Activated CD4-positive, alpha-beta T cell treated with anti-CD3 and anti-CD28 coated beads for 36 hours (primary cell): ENCODE results near the gene TMEM14A. TPM values are rescaled to one million over a fixed set of nuclear protein-coding genes. Genes with fewer than 3 reads are reported as not detected.

Experiments
- ATAC-seq: fragments of 200-7000 bp; cut with Tn5 transposase; one replicate; pipeline ENCODE4 v1.10.0; 2021; ENCODE audit warnings: mild to moderate bottlenecking, moderate library complexity
- CTCF ChIA-PET: fragments of 350-600 bp; sonication (Branson Sonifier 250); formaldehyde crosslinking; loops from one replicate; lab custom pipeline; 2021; ENCODE audit warnings: antibody characterized with exemption; lab: Charles Lee
- POLR2A ChIA-PET: fragments of 350-600 bp; sonication (Branson Sonifier 250); formaldehyde crosslinking; loops from one replicate; lab custom pipeline; 2021; ENCODE audit warnings: antibody characterized with exemption, inconsistent platforms; lab: Charles Lee
- DNase-seq: peaks from one replicate; pipeline ENCODE4 v3.0.0-alpha.2; 2020
- H3K27ac Mint-ChIP-seq: one replicate; pipeline ENCODE4 v1.8.0; 2021; ENCODE audit warnings: mixed read lengths
- H3K27me3 Mint-ChIP-seq: one replicate; pipeline ENCODE4 v1.8.0; 2021; ENCODE audit warnings: mixed read lengths
- H3K36me3 Mint-ChIP-seq: one replicate; pipeline ENCODE4 v1.8.0; 2021; ENCODE audit warnings: low read depth, mixed read lengths
- H3K4me1 Mint-ChIP-seq: one replicate; pipeline ENCODE4 v1.8.0; 2021; ENCODE audit warnings: mixed read lengths
- H3K4me3 Mint-ChIP-seq: one replicate; pipeline ENCODE4 v1.8.0; 2021; ENCODE audit warnings: mild to moderate bottlenecking, moderate library complexity, mixed read lengths
- H3K9me3 Mint-ChIP-seq: one replicate; pipeline ENCODE4 v1.8.0; 2021; ENCODE audit warnings: low read depth, mixed read lengths
- intact Hi-C, 2 experiments: fragments of 100-400 bp; cut with DNase I in 1 of 2; cut with micrococcal nuclease in 1 of 2; formaldehyde crosslinking; loops; one replicate each; pipeline versions ENCODE4 v1.14.2 to v1.15.1; 2022 to 2024; cut with DNase I, micrococcal nuclease
- total RNA-seq, 2 experiments: library from RNA; stranded (reverse); gene quantifications; one replicate each; pipeline ENCODE4 v1.2.3, GENCODE V29; 2021

The TMEM14A gene
- total RNA-seq, 2 experiments from 2014 or later = 10.4 to 18.8 TPM

DNA sequence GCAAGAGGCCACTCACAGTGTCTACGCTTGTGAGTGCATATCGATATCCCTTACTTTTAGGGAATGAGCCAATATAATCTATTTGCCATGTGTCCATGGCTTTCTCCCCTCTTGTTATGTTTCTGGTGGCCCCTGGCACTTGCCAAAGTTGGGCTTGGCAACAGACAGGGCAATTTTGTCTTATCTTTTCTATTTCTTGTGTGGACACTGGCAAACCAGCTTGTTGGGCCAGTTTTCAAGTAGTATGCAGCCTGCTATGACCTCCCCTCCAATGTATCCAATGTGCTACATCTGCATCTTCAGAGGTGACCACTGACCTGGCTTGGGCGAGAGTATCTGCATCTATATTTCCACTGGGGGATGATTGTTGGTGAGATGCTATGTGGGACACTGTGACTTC, 63.2 kb downstream of the TMEM14A start:
- POLR2A ChIA-PET = no interaction called here
- intact Hi-C loops = no loop called here
- no peaks in the 10 kb centered on the region for H3K36me3 Mint-ChIP-seq
- CTCF ChIA-PET = interaction anchor here (1.0 to 1.2 kb wide), 2 partner anchors 9 to 11 kb away, joined by 3 to 4 read pairs; no protein-coding TSS in a partner anchor
- H3K27ac Mint-ChIP-seq = no peak overlapping the region
- H3K27me3 Mint-ChIP-seq = no peaks in the 10 kb centered on the region
- H3K4me1 Mint-ChIP-seq = no peaks in the 10 kb centered on the region
- ATAC-seq (no peak), DNase-seq (no peak)
- no peak overlapping the region for H3K4me3 Mint-ChIP-seq
- H3K9me3 Mint-ChIP-seq = no peaks in the 10 kb centered on the region

DNA sequence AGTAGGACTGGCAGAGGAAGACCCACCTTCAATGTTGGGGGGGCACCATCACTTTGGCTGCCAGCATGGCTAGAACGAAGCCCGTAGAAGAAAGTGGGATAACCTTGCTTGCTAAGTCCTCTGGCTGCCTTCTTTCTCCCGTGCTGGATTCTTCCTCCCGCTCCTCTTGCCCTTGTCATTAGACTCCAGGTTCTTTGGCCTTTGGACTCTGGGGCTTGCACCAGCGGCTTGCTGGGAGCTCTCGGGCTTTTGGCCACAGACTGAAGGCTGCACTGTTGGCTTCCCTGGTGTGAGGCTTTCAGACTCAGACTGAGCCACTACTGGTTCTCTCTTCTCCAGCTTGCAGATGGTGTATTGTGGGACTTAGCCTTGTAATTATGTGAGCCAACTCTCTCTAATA, 64.2 kb downstream of the TMEM14A start:
- intact Hi-C loops = no loop called here
- Mint-ChIP-seq H3K4me1 (no peaks in the 10 kb centered on the region), H3K9me3 (no peaks in the 10 kb centered on the region), H3K36me3 (no peaks in the 10 kb centered on the region), H3K27me3 (no peaks in the 10 kb centered on the region), H3K4me3 (no peak overlapping the region), H3K27ac (no peak overlapping the region)
- no peak for DNase-seq
- POLR2A ChIA-PET = no interaction called here
- CTCF ChIA-PET = interaction anchor here (1.2 kb wide), 1 partner anchor 10 kb away, joined by 4 read pairs; no protein-coding TSS in a partner anchor
- ATAC-seq = no peak

DNA sequence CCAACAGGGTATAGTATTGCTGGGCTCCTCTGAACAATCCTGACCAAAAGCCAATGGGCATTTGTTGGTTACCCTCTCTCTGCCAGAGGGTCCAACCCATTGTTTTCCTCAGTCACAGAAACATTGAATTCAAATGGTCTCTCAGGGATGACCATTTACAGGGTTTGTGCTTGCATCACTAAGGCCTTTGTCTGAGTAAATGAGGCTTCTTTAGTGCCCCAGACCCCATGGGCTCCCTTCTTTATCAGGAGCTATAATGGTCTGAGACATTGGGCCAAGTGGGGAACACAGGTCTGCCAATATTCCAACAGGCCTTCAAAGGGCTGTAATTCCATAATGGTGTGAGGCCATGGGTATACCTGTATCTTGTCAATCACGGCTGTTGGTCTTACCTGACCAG, 65.2 kb downstream of the TMEM14A start:
- H3K27me3 Mint-ChIP-seq = no peaks in the 10 kb centered on the region

More for the DNA sequence above, 65.2 kb downstream of the TMEM14A start:
- no peaks in the 10 kb centered on the region for H3K36me3 Mint-ChIP-seq
- ATAC-seq = no peak
- no peak overlapping the region for H3K4me3 Mint-ChIP-seq
- ChIA-PET CTCF (no interaction called here), POLR2A (no interaction called here)
- H3K27ac Mint-ChIP-seq = no peak overlapping the region
- H3K9me3 Mint-ChIP-seq = peaks cover 4% of the 10 kb centered on the region
- H3K4me1 Mint-ChIP-seq = no peaks in the 10 kb centered on the region
- DNase-seq = no peak
- intact Hi-C loops = no loop called here

Other genes with a start within 250 kb of the TMEM14A start
- gene TRAM2, start 94.1 kb upstream of the TMEM14A start, total RNA-seq = 1 to 10 TPM; 3.5 to 3.6 TPM
- gene GSTA2, start 92.4 kb downstream of the TMEM14A start, total RNA-seq = not detected
- not detected for gene GSTA1, start 132.7 kb downstream of the TMEM14A start, total RNA-seq
- gene GSTA5, start 169.7 kb downstream of the TMEM14A start, total RNA-seq = not detected
- not detected for gene GSTA3, start 238.6 kb downstream of the TMEM14A start, total RNA-seq